Measurements from ENCODE around the gene ELP6.

Gene ELP6, protein sequence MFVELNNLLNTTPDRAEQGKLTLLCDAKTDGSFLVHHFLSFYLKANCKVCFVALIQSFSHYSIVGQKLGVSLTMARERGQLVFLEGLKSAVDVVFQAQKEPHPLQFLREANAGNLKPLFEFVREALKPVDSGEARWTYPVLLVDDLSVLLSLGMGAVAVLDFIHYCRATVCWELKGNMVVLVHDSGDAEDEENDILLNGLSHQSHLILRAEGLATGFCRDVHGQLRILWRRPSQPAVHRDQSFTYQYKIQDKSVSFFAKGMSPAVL

GRCh38 chr3:47513125-47513929 lies at the start of gene ELP6:
Gene ELP6, minus strand, starts transcription at chr3:47513712. Its CDS starts 122 bp downstream, at chr3:47513590.
- DNase-seq = peak; percentile 98

- no peak for DNase-seq
Measured at GRCh38 chr3:47556351-47556750, 42.8 kb upstream of the ELP6 start.

- no peak for DNase-seq
Measured at GRCh38 chr3:47554335-47554734, 40.8 kb upstream of the ELP6 start.

GRCh38 chr3:47553407-47553806 lies 39.9 kb upstream of the ELP6 start:
- DNase-seq = no peak

- DNase-seq = no peak
Measured at GRCh38 chr3:47542471-47543173, 29.1 kb upstream of the ELP6 start.

DNA sequence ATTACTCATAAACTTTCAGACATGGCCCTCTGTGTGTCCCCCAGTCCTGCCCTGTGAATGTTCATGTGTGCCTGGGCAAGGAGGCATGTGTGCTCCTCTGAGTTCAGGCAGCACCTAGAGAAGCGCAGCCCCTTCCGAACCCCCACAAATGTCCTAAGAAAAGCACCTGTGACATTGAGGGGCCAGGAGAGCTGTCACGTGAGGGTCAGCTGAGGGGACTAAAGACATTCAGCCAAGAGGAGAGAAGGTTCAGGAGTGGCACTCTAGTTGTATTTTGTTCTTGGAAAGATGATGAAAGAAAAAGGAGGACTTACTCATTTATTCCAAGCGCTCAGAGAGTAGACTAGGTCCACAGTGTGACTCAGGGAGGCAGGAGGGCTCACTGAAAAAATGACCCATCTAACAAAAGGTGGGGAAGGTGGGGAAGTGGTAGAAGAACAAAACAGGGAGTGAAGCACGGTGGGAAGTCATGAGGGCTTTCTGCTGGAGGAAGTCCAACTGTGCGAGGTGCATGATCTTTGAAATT lies 28.1 kb upstream of the ELP6 start:
- DNase-seq = no peak

- no peak for DNase-seq
Measured at GRCh38 chr3:47540281-47540680, 26.8 kb upstream of the ELP6 start.

- DNase-seq = no peak
Measured at GRCh38 chr3:47536967-47537366, 23.5 kb upstream of the ELP6 start.

GRCh38 chr3:47536221-47536891 lies 22.8 kb upstream of the ELP6 start:
- DNase-seq = no peak

GRCh38 chr3:47533996-47534454 lies 20.5 kb upstream of the ELP6 start:
- DNase-seq = no peak

DNA sequence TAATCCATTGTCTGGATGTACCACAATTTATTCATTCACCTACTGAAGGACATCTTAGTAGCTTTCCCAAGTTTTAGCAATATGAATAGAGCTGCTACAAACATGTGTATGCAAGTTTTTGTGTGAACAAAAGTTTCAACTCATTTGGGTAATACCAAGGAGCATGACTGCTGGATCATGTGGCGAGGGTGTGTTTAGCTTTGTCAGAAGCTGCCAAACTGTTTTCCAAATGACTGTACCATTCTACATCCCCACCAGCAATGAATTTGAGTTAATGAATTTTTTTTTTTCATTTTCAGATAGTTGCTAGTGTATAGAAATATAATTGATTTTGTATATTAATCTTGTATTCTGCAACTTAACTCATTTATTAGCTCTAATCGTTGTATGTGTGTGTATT lies 20.0 kb upstream of the ELP6 start:
- no peak for DNase-seq

GRCh38 chr3:47527952-47528725 lies 14.6 kb upstream of the ELP6 start:
- no peak for DNase-seq

GRCh38 chr3:47525617-47526016 lies 12.1 kb upstream of the ELP6 start:
- no peak for DNase-seq

GRCh38 chr3:47523310-47524073 lies 10.0 kb upstream of the ELP6 start:
- DNase-seq = no peak

- DNase-seq = peak; percentile 86
Measured at GRCh38 chr3:47522082-47522987, 8.8 kb upstream of the ELP6 start.

- no peak for DNase-seq
Measured at GRCh38 chr3:47520756-47521155, 7.2 kb upstream of the ELP6 start.

DNA sequence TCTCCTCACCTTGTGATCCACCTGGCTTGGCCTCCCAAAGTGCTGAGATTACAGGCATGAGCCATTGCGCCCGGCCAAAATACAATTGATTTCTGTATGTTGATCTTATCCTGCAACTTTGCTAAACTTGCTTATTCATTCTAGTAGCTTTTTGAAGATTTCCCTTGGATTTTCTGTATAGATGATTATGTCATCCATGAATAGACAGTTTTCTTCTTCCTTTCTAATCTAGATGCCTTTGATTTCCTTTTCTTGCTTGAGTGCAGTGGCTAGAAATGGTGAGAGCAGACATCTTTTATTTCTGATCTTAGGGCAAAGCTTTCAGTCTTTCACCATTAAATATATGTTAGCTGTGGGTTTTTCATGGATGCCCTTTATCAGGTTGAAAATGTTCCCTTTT lies 4.4 kb upstream of the ELP6 start:
- no peak for DNase-seq

DNA sequence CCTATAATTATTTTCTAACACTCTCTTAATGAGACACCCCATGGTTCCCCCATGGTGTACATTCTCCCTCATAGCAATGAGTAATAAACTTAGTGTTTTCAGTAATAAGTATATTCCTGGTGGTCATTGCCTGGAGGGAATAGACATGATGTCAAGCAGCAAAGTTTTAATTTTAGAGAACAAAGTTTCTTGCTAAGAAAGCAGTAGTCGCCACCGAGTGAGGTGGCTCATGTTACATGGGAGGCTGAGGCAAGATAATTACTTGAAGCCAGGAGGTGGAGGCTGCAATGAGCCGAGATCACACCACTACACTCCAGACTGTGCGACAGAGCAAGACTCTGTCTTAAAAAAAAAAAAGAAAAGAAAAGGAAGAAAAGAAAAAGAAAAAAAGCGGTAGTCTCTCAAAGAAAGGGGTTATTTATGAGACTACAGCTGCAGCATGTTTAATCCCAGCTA lies 2.4 kb upstream of the ELP6 start:
- DNase-seq = no peak

GRCh38 chr3:47515100-47515499 lies 1.6 kb upstream of the ELP6 start:
- no peak for DNase-seq

Data from activated CD4-positive, alpha-beta T cell treated with anti-CD3 and anti-CD28 coated beads for 48 hours (primary cell).